HepG2 (cell line): Measurements from ENCODE around the gene SUCLG1. TPM values are rescaled to one million over a fixed set of nuclear protein-coding genes. Genes with fewer than 3 reads are reported as not detected.

ENCODE experiments used
- CC2D1A ChIP-seq: sonication (generic); formaldehyde crosslinking; IDR thresholded peaks from 2 replicates; pipeline ENCODE4 v1.8.1; 2023; ENCODE audit warnings: mild to moderate bottlenecking, missing genetic modification reagents
- E2F2 ChIP-seq: sonication (generic); formaldehyde crosslinking; IDR thresholded peaks from 2 replicates; pipeline ENCODE4 v1.4.0; 2020; ENCODE audit warnings: missing genetic modification reagents, borderline replicate concordance
- KIAA2018 ChIP-seq: sonication (generic); formaldehyde crosslinking; IDR thresholded peaks from 2 replicates; pipeline ENCODE4 v1.5.0; 2020; ENCODE audit warnings: mild to moderate bottlenecking, missing genetic modification reagents, borderline replicate concordance
- SIN3B ChIP-seq: fragments of 150-350 bp; IDR thresholded peaks from 2 replicates; pipeline ENCODE4 v1.6.1; 2014; ENCODE audit warnings: low read length
- TCF7L2 ChIP-seq: IDR thresholded peaks from 2 replicates; pipeline ENCODE4 v1.6.1; 2011; ENCODE audit warnings: mild to moderate bottlenecking, low read depth, low read length, moderate library complexity
- TEAD3 ChIP-seq: optimal IDR thresholded peaks from 2 replicates; pipeline ENCODE3; 2016; ENCODE audit warnings: borderline replicate concordance
- ZC3H4 ChIP-seq: sonication (generic); formaldehyde crosslinking; IDR thresholded peaks from 2 replicates; pipeline ENCODE4 v1.4.0; 2020; ENCODE audit warnings: missing genetic modification reagents, borderline replicate concordance
- ZNF3 ChIP-seq: IDR thresholded peaks from 2 replicates; pipeline ENCODE4 v1.7.0; 2017; ENCODE audit warnings: inconsistent platforms
- ZNF879 ChIP-seq: sonication (generic); formaldehyde crosslinking; IDR thresholded peaks from 2 replicates; pipeline ENCODE4 v1.8.1; 2023; ENCODE audit warnings: missing genetic modification reagents
- polyA plus RNA-seq, 8 experiments: library from polyadenylated mRNA; depleted of rRNA in 3 of 8; stranded (reverse) in 7 of 8; unstranded in 1 of 8; fragments of >200 nt; fragmentation: Illumina TruSeq in 4 of 8; extraction: Trizol in 4 of 8; gene quantifications; 2 replicates each; pipeline versions ENCODE4 v1.2.1 to v1.2.3, GENCODE V29; 2011 to 2016; ENCODE audit warnings: low read depth in 4 of 8, missing spikeins in 1 of 8, mixed read lengths in 1 of 8; ENCODE audit not compliant: insufficient read depth in 1 of 8
- total RNA-seq, 5 experiments: library from RNA; depleted of rRNA; stranded (reverse); fragments of >200 nt; fragmentation: Illumina TruSeq; extraction: Trizol; gene quantifications; 2 replicates each; pipeline ENCODE4 v1.2.3, GENCODE V29; 2016; ENCODE audit warnings: low read depth in 1 of 5
- TF ChIP-seq, protein P1 (sequence below), 2 experiments: fragments of 450-650 bp in 1 of 2; sonication (generic) in 1 of 2; formaldehyde crosslinking; IDR thresholded peaks; 2 replicates each; pipeline versions ENCODE4 v1.5.0 to v1.8.0; 2020 to 2022; ENCODE audit warnings: mild to moderate bottlenecking in 1 of 2, missing genetic modification reagents in 1 of 2
- TF ChIP-seq, protein P2 (sequence below): sonication (generic); formaldehyde crosslinking; IDR thresholded peaks from 2 replicates; pipeline ENCODE4 v1.4.0; 2020; ENCODE audit warnings: missing genetic modification reagents, borderline replicate concordance
- TF ChIP-seq, protein P3 (sequence below): sonication (generic); formaldehyde crosslinking; IDR thresholded peaks from 2 replicates; pipeline ENCODE4 v1.9.0; 2021; ENCODE audit warnings: missing genetic modification reagents, mild to moderate bottlenecking, borderline replicate concordance

SUCLG1 gene
- total and polyA plus RNA-seq, 2 of the 13 experiments (the other 11 are each of a cell fraction or from before 2014, with no cell fraction given): 58.7 to 121 TPM

- TF ChIP-seq, protein P1, sequence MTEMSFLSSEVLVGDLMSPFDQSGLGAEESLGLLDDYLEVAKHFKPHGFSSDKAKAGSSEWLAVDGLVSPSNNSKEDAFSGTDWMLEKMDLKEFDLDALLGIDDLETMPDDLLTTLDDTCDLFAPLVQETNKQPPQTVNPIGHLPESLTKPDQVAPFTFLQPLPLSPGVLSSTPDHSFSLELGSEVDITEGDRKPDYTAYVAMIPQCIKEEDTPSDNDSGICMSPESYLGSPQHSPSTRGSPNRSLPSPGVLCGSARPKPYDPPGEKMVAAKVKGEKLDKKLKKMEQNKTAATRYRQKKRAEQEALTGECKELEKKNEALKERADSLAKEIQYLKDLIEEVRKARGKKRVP (CRISPR knock-in tag; IDR thresholded peaks at IDR 0.05): peak in 1 of 2 experiments; percentile 63; a peak in 2 of 4 replicates
- no peak for TF ChIP-seq TCF7L2
- TF ChIP-seq KIAA2018: no peak
- TF ChIP-seq, protein P2, sequence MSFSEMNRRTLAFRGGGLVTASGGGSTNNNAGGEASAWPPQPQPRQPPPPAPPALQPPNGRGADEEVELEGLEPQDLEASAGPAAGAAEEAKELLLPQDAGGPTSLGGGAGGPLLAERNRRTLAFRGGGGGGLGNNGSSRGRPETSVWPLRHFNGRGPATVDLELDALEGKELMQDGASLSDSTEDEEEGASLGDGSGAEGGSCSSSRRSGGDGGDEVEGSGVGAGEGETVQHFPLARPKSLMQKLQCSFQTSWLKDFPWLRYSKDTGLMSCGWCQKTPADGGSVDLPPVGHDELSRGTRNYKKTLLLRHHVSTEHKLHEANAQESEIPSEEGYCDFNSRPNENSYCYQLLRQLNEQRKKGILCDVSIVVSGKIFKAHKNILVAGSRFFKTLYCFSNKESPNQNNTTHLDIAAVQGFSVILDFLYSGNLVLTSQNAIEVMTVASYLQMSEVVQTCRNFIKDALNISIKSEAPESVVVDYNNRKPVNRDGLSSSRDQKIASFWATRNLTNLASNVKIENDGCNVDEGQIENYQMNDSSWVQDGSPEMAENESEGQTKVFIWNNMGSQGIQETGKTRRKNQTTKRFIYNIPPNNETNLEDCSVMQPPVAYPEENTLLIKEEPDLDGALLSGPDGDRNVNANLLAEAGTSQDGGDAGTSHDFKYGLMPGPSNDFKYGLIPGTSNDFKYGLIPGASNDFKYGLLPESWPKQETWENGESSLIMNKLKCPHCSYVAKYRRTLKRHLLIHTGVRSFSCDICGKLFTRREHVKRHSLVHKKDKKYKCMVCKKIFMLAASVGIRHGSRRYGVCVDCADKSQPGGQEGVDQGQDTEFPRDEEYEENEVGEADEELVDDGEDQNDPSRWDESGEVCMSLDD (CRISPR knock-in tag): no peak; the same call in 1 of the 2 replicates
- TF ChIP-seq ZNF3 (CRISPR knock-in tag): no peak
- peak; percentile 55; the same call in 1 of the 2 replicates for TF ChIP-seq ZNF879 (CRISPR knock-in tag)
- no peak for TF ChIP-seq E2F2 (CRISPR knock-in tag)
- TF ChIP-seq SIN3B: peak; percentile 85
- no peak for TF ChIP-seq CC2D1A (CRISPR knock-in tag)
- TF ChIP-seq ZC3H4: no peak
- TF ChIP-seq TEAD3: no peak
- TF ChIP-seq, protein P3, sequence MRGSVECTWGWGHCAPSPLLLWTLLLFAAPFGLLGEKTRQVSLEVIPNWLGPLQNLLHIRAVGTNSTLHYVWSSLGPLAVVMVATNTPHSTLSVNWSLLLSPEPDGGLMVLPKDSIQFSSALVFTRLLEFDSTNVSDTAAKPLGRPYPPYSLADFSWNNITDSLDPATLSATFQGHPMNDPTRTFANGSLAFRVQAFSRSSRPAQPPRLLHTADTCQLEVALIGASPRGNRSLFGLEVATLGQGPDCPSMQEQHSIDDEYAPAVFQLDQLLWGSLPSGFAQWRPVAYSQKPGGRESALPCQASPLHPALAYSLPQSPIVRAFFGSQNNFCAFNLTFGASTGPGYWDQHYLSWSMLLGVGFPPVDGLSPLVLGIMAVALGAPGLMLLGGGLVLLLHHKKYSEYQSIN (CRISPR knock-in tag): no peak
Measured at GRCh38 chr2:84459018-84459943, at the start of gene SUCLG1 (continued).
